HCT116 (cell line): ENCODE results near the gene CD96. TPM values are rescaled to one million over a fixed set of nuclear protein-coding genes. Genes with fewer than 3 reads are reported as not detected.

Experiments
- ATAC-seq: fragments of 200-7000 bp; cut with Tn5 transposase; 2 replicates; pipeline ENCODE4 v1.9.1; 2020; ENCODE audit warnings: mild to moderate bottlenecking, moderate library complexity
- BruUV-seq: library from RNA; stranded (reverse); fragments of 400-500 nt; replicated peaks from 2 replicates; lab custom pipeline; 2021; lab: Mats Ljungman, UMichigan
- CTCF ChIA-PET: fragments of 300-600 bp; sonication (Branson Sonifier 250); formaldehyde crosslinking; loops from one replicate; lab custom pipeline; 2021; ENCODE audit warnings: antibody characterized with exemption; lab: Charles Lee
- POLR2A ChIA-PET: fragments of 300-600, 350-600 bp; sonication (Branson Sonifier 250); formaldehyde crosslinking; loops from one replicate; lab custom pipeline; 2021; ENCODE audit warnings: antibody characterized with exemption; lab: Charles Lee
- RAD21 ChIA-PET, 2 experiments: fragments of 300-600 bp; sonication (Branson Sonifier 250); formaldehyde crosslinking; loops; one replicate each; lab custom pipeline; 2023; ENCODE audit warnings: low total read pairs in 2 of 2; ENCODE audit not compliant: uncharacterized antibody in 2 of 2, unreplicated experiment in 2 of 2, low non-redundant PET in 1 of 2; lab: Charles Lee
- DNase-seq: peaks from one replicate; pipeline ENCODE4 v3.0.0-alpha.2; 2010; ENCODE audit warnings: low read depth, low spot score
- H2AFZ ChIP-seq: fragments of 200-600 bp; shearing (Covaris generic), sonication (generic); 2 replicates; pipeline ENCODE4 v1.6.1; 2017; ENCODE audit warnings: low read depth, mixed run types, mixed read lengths, antibody characterized with exemption, low read length; ENCODE audit not compliant: poor library complexity, severe bottlenecking
- H3K27ac ChIP-seq: 2 replicates; pipeline ENCODE4 v1.5.1; 2012; ENCODE audit warnings: low read depth, low read length
- H3K27me3 ChIP-seq: fragments of 200-600 bp; sonication (generic); 2 replicates; pipeline ENCODE4 v1.6.1; 2016; ENCODE audit warnings: mixed run types, low read length, mixed read lengths; ENCODE audit not compliant: insufficient read depth
- H3K36me3 ChIP-seq, 2 experiments: fragments of 200-500 bp in 1 of 2; fragments of 200-600 bp in 1 of 2; sonication (Bioruptor generic) in 1 of 2; sonication (generic) in 1 of 2; 2 replicates each; pipeline versions ENCODE4 v1.5.1 to v1.6.1; 2014 to 2016; ENCODE audit warnings: low read length in 2 of 2, inconsistent platforms in 1 of 2, mixed read lengths in 1 of 2, mixed run types in 1 of 2; ENCODE audit not compliant: insufficient read depth in 2 of 2, control insufficient read depth in 1 of 2
- H3K4me1 ChIP-seq, 2 experiments: fragments of 200-600 bp in 1 of 2; sonication (generic) in 1 of 2; 2 replicates each; pipeline versions ENCODE4 v1.5.1 to v1.6.1; 2012 to 2017; ENCODE audit warnings: low read length in 2 of 2, inconsistent platforms in 1 of 2, mild to moderate bottlenecking in 1 of 2, mixed read lengths in 1 of 2, mixed run types in 1 of 2, moderate library complexity in 1 of 2; ENCODE audit not compliant: insufficient read depth in 2 of 2, control insufficient read depth in 1 of 2
- H3K4me2 ChIP-seq: fragments of 200-600 bp; sonication (generic); 2 replicates; pipeline ENCODE4 v1.6.1; 2017; ENCODE audit warnings: mixed run types, low read length, mixed read lengths
- H3K4me3 ChIP-seq, 2 experiments: fragments of 200-600 bp in 1 of 2; sonication (generic) in 1 of 2; replicated peaks in 1 of 2; 2 replicates each; pipeline ENCODE4 v1.5.1; 2011 to 2016; ENCODE audit warnings: low read length in 2 of 2, control low read depth in 1 of 2, low read depth in 1 of 2, mild to moderate bottlenecking in 1 of 2, mixed read lengths in 1 of 2, mixed run types in 1 of 2
- H3K79me2 ChIP-seq: fragments of 200-600 bp; sonication (generic); 2 replicates; pipeline ENCODE4 v1.6.1; 2017; ENCODE audit warnings: mild to moderate bottlenecking, mixed run types, low read length, moderate library complexity, mixed read lengths; ENCODE audit not compliant: insufficient read depth
- H3K9ac ChIP-seq: fragments of 200-600 bp; sonication (generic); 2 replicates; pipeline ENCODE4 v1.6.1; 2016; ENCODE audit warnings: low read length, mixed read lengths
- H3K9me2 ChIP-seq: fragments of 200-600 bp; sonication (generic), shearing (Covaris generic); 2 replicates; pipeline ENCODE4 v1.6.1; 2017; ENCODE audit warnings: mixed run types, mild to moderate bottlenecking, moderate library complexity; ENCODE audit not compliant: insufficient read depth
- H3K9me3 ChIP-seq, 2 experiments: fragments of 200-500 bp in 1 of 2; fragments of 200-600 bp in 1 of 2; sonication (Bioruptor generic) in 1 of 2; sonication (generic) in 1 of 2; 2 replicates each; pipeline ENCODE4 v1.6.1; 2014 to 2017; ENCODE audit warnings: low read length in 2 of 2, mixed read lengths in 2 of 2, inconsistent platforms in 1 of 2, low read depth in 1 of 2, mild to moderate bottlenecking in 1 of 2, mixed run types in 1 of 2, moderate library complexity in 1 of 2; ENCODE audit not compliant: control insufficient read depth in 1 of 2, insufficient read depth in 1 of 2
- H4K20me1 ChIP-seq: fragments of 200-600 bp; sonication (generic), shearing (Covaris generic); 2 replicates; pipeline ENCODE4 v1.6.1; 2017; ENCODE audit warnings: mixed run types, mild to moderate bottlenecking, moderate library complexity; ENCODE audit not compliant: insufficient read depth
- ATF3 ChIP-seq: IDR thresholded peaks from 2 replicates; pipeline ENCODE4 v1.6.1; 2012
- CBX3 ChIP-seq: IDR thresholded peaks from 2 replicates; pipeline ENCODE4 v1.6.1; 2012; ENCODE audit warnings: low read depth
- CEBPB ChIP-seq: IDR thresholded peaks from 2 replicates; pipeline ENCODE4 v1.6.1; 2012; ENCODE audit warnings: low read depth
- CTCF ChIP-seq, 3 experiments: fragments of 200-600 bp in 1 of 3; sonication (generic) in 1 of 3; IDR thresholded peaks in 2 of 3; conservative IDR thresholded peaks in 1 of 3; 2 replicates each; pipeline ENCODE4 v1.5.1; 2012 to 2017; ENCODE audit warnings: low read depth in 2 of 3, low read length in 2 of 3, antibody characterized with exemption in 1 of 3, borderline replicate concordance in 1 of 3, control low read depth in 1 of 3, mild to moderate bottlenecking in 1 of 3, mixed read lengths in 1 of 3, mixed run types in 1 of 3, moderate library complexity in 1 of 3; ENCODE audit not compliant: insufficient read depth in 1 of 3
- EGR1 ChIP-seq: IDR thresholded peaks from 2 replicates; pipeline ENCODE4 v1.6.1; 2012; ENCODE audit warnings: low read depth
- ELF1 ChIP-seq: IDR thresholded peaks from 2 replicates; pipeline ENCODE4 v1.6.1; 2012; ENCODE audit warnings: low read depth, borderline replicate concordance
- EZH2 ChIP-seq: fragments of 200-600 bp; sonication (generic); IDR thresholded peaks from 2 replicates; pipeline ENCODE4 v1.6.1; 2017; ENCODE audit warnings: antibody characterized with exemption, mixed run types
- EZH2phosphoT487 ChIP-seq: fragments of 200-600 bp; IDR thresholded peaks from 2 replicates; pipeline ENCODE4 v1.6.1; 2018; ENCODE audit warnings: antibody characterized with exemption, borderline replicate concordance
- FOSL1 ChIP-seq: IDR thresholded peaks from 2 replicates; pipeline ENCODE4 v1.6.1; 2012; ENCODE audit warnings: low read depth
- JUND ChIP-seq: IDR thresholded peaks from 2 replicates; pipeline ENCODE4 v1.6.1; 2012
- POLR2A ChIP-seq: IDR thresholded peaks from 2 replicates; pipeline ENCODE4 v1.7.0; 2011; ENCODE audit warnings: borderline replicate concordance; ENCODE audit not compliant: insufficient read depth, insufficient read length; ENCODE audit errors: extremely low read depth
- POLR2AphosphoS5 ChIP-seq: IDR thresholded peaks from 2 replicates; pipeline ENCODE4 v1.6.1; 2011; ENCODE audit warnings: mild to moderate bottlenecking, low read depth, low read length, moderate library complexity
- REST ChIP-seq: IDR thresholded peaks from 2 replicates; pipeline ENCODE4 v1.6.1; 2012; ENCODE audit warnings: low read depth
- SIN3A ChIP-seq: IDR thresholded peaks from 2 replicates; pipeline ENCODE4 v1.6.1; 2012; ENCODE audit warnings: low read depth
- SP1 ChIP-seq: IDR thresholded peaks from 2 replicates; pipeline ENCODE4 v1.6.1; 2012; ENCODE audit warnings: low read depth
- YY1 ChIP-seq: IDR thresholded peaks from 2 replicates; pipeline ENCODE4 v1.6.1; 2011; ENCODE audit warnings: low read length, low read depth, moderate library complexity, mild to moderate bottlenecking; ENCODE audit not compliant: insufficient replicate concordance; ENCODE audit errors: extremely low read depth
- ZNF274 ChIP-seq: fragments of 200-500 bp; sonication (Bioruptor generic); IDR thresholded peaks from 2 replicates; pipeline ENCODE4 v1.6.1; 2014; ENCODE audit warnings: mild to moderate bottlenecking, low read depth, low read length, inconsistent platforms
- intact Hi-C: fragments of 100-400 bp; cut with micrococcal nuclease; formaldehyde crosslinking; loops from 2 replicates; pipeline ENCODE4 v1.10.0; 2022
- total RNA-seq: library from RNA; stranded (reverse); gene quantifications from one replicate; pipeline ENCODE4 v1.2.1, GENCODE V29; 2021; ENCODE audit not compliant: unreplicated experiment

CD96 gene
- total RNA-seq, 1 experiment from 2014 or later = 0.42 TPM

- Histone ChIP-seq H3K4me1 (peaks cover 12 to 64% of the 10 kb centered on the region in 2 experiments), H3K9me3 (no peaks in the 10 kb centered on the region), H3K79me2 (peaks cover 87% of the 10 kb centered on the region), H3K9ac (no peak overlapping the region), H3K4me2 (peak overlapping the region; percentile 64), H3K9me2 (no peaks in the 10 kb centered on the region), H3K36me3 (no peaks in the 10 kb centered on the region), H3K27ac (no peak overlapping the region), H4K20me1 (no peaks in the 10 kb centered on the region), H3K27me3 (no peaks in the 10 kb centered on the region), H2AFZ (no peak overlapping the region), H3K4me3 (no peak overlapping the region)
- DNase-seq (no peak), ATAC-seq (no peak)
- intact Hi-C loops = no loop called here
- POLR2A ChIA-PET = no interaction called here
- RAD21 ChIA-PET = no interaction called here
- TF ChIP-seq ATF3 = no peak
- no peak for TF ChIP-seq ZNF274
- no peak for TF ChIP-seq CBX3
- TF ChIP-seq YY1 = no peak
- TF ChIP-seq POLR2A = no peak
- no peak for TF ChIP-seq EGR1
- TF ChIP-seq CTCF (IDR thresholded peaks at IDR 0.05 in 2 of 3, conservative IDR thresholded peaks at IDR 0.05 in 1 of 3; ENCODE audit: borderline replicate concordance in 1 of 3, insufficient read depth in 1 of 3, low read depth in 2 of 3, low read length in 2 of 3) = no peak
- no peak for TF ChIP-seq CEBPB
- no peak for TF ChIP-seq SIN3A
- TF ChIP-seq FOSL1 = no peak
- TF ChIP-seq ELF1 = no peak
- no peak for TF ChIP-seq REST
- TF ChIP-seq EZH2phosphoT487 = no peak
- TF ChIP-seq POLR2AphosphoS5 = no peak
- no peak for TF ChIP-seq SP1
- no peak for TF ChIP-seq JUND
- no peak for TF ChIP-seq EZH2
- CTCF ChIA-PET = interaction anchor here (2.0 to 4.8 kb wide), 2 partner anchors 24 to 117 kb away, joined by 10 to 43 read pairs; no protein-coding TSS in a partner anchor
- no TSS peak for BruUV-seq
Observed at GRCh38 chr3:111694471-111694870, 152.5 kb downstream of the CD96 start.
